Type B pancreatic cell (in vitro differentiated cells): Measurements from ENCODE around the gene NR4A2. TPM values are rescaled to one million over a fixed set of nuclear protein-coding genes. Genes with fewer than 3 reads are reported as not detected.
A peak's percentile ranks its signal among the peaks of the same experiment; 100 is the strongest.

Source experiments
- DNase-seq: peaks from one replicate; pipeline ENCODE4 v3.0.0; 2021; ENCODE audit warnings: mixed read lengths; ENCODE audit not compliant: unreplicated experiment; ENCODE audit errors: extremely low spot score
- H3K27ac Mint-ChIP-seq: 2 replicates; pipeline ENCODE4 v1.8.0; 2021; ENCODE audit warnings: mild to moderate bottlenecking, mixed read lengths
- H3K27me3 Mint-ChIP-seq: 2 replicates; pipeline ENCODE4 v1.8.0; 2021; ENCODE audit warnings: mixed read lengths
- H3K36me3 Mint-ChIP-seq: 2 replicates; pipeline ENCODE4 v1.8.0; 2021; ENCODE audit warnings: mixed read lengths
- H3K4me1 Mint-ChIP-seq: one replicate; pipeline ENCODE4 v1.8.0; 2021; ENCODE audit warnings: mixed read lengths; ENCODE audit not compliant: unreplicated experiment
- H3K4me3 Mint-ChIP-seq: 2 replicates; pipeline ENCODE4 v1.8.0; 2021; ENCODE audit warnings: mild to moderate bottlenecking, mixed read lengths
- H3K9me3 Mint-ChIP-seq: 2 replicates; pipeline ENCODE4 v1.8.0; 2021; ENCODE audit warnings: mixed read lengths
- CTCF ChIP-seq: fragments of 200-600 bp; sonication (generic); conservative IDR thresholded peaks from 2 replicates; pipeline ENCODE4 v1.5.0; 2021; ENCODE audit warnings: antibody characterized with exemption, mild to moderate bottlenecking
- total RNA-seq: library from RNA; stranded (reverse); gene quantifications from 2 replicates; pipeline ENCODE4 v1.2.1, GENCODE V29; 2021; ENCODE audit warnings: low replicate concordance

NR4A2 gene
- total RNA-seq, 1 donor from 2014 or later, result 4.4 TPM

GRCh38 chr2:156327835-156328695 lies 4.5 kb downstream of the NR4A2 start:
- H3K27ac Mint-ChIP-seq, result peak overlapping the region; percentile 43
- no peak for DNase-seq
- no peaks in the 10 kb centered on the region for H3K9me3 Mint-ChIP-seq
- peaks cover 6% of the 10 kb centered on the region for H3K4me1 Mint-ChIP-seq
- no peak for TF ChIP-seq CTCF
- H3K27me3 Mint-ChIP-seq, result peaks cover 81% of the 10 kb centered on the region
- peaks cover 22% of the 10 kb centered on the region for H3K36me3 Mint-ChIP-seq
- H3K4me3 Mint-ChIP-seq, result peak overlapping the region; percentile 47

- peak overlapping the region; percentile 42 for H3K27ac Mint-ChIP-seq
- no peak for TF ChIP-seq CTCF
- no peak for DNase-seq
- H3K36me3 Mint-ChIP-seq, result peaks cover 22% of the 10 kb centered on the region
- no peak overlapping the region for H3K4me3 Mint-ChIP-seq
- peaks cover 1% of the 10 kb centered on the region for H3K4me1 Mint-ChIP-seq
- H3K27me3 Mint-ChIP-seq, result peaks cover 88% of the 10 kb centered on the region
- no peaks in the 10 kb centered on the region for H3K9me3 Mint-ChIP-seq
Observed at GRCh38 chr2:156326526-156327095, 5.9 kb downstream of the NR4A2 start.

GRCh38 chr2:156325688-156326525 lies 6.6 kb downstream of the NR4A2 start:
- H3K4me1 Mint-ChIP-seq, result peaks cover 3% of the 10 kb centered on the region
- no peak for TF ChIP-seq CTCF
- H3K27me3 Mint-ChIP-seq, result peaks cover 88% of the 10 kb centered on the region
- no peaks in the 10 kb centered on the region for H3K9me3 Mint-ChIP-seq
- H3K27ac Mint-ChIP-seq, result no peak overlapping the region
- DNase-seq, result no peak
- H3K4me3 Mint-ChIP-seq, result peak overlapping the region; percentile 7
- peaks cover 22% of the 10 kb centered on the region for H3K36me3 Mint-ChIP-seq

GRCh38 chr2:156323754-156324153 lies 8.8 kb downstream of the NR4A2 start:
- Mint-ChIP-seq H3K9me3 (no peaks in the 10 kb centered on the region), H3K27ac (no peak overlapping the region), H3K27me3 (peaks cover 92% of the 10 kb centered on the region), H3K4me3 (no peak overlapping the region), H3K36me3 (peaks cover 15% of the 10 kb centered on the region), H3K4me1 (peaks cover 3% of the 10 kb centered on the region)
- DNase-seq, result no peak
- no peak for TF ChIP-seq CTCF

- H3K4me3 Mint-ChIP-seq, result peak overlapping the region; percentile 79
- no peak for TF ChIP-seq CTCF
- H3K4me1 Mint-ChIP-seq, result peaks cover 3% of the 10 kb centered on the region
- H3K27ac Mint-ChIP-seq, result no peak overlapping the region
- DNase-seq, result no peak
- H3K36me3 Mint-ChIP-seq, result peaks cover 11% of the 10 kb centered on the region
- H3K9me3 Mint-ChIP-seq, result no peaks in the 10 kb centered on the region
- peaks cover 92% of the 10 kb centered on the region for H3K27me3 Mint-ChIP-seq
Observed at GRCh38 chr2:156322686-156323231, 9.8 kb downstream of the NR4A2 start.
